Activated T-cell treated with anti-CD3 and anti-CD28 coated beads, Interleukin-2, amount 50 U/mL, for 1 hour (primary cell): ENCODE results near the gene PHRF1.
"Not testable (repeated sequence)": the region's sequence is repeated elsewhere in the genome, so short reads cannot be mapped to it uniquely, and the experiment has no call there.

Experiments
- DNase-seq: peaks from one replicate; pipeline ENCODE4 v3.0.0-alpha.2; 2020

Gene PHRF1

DNA sequence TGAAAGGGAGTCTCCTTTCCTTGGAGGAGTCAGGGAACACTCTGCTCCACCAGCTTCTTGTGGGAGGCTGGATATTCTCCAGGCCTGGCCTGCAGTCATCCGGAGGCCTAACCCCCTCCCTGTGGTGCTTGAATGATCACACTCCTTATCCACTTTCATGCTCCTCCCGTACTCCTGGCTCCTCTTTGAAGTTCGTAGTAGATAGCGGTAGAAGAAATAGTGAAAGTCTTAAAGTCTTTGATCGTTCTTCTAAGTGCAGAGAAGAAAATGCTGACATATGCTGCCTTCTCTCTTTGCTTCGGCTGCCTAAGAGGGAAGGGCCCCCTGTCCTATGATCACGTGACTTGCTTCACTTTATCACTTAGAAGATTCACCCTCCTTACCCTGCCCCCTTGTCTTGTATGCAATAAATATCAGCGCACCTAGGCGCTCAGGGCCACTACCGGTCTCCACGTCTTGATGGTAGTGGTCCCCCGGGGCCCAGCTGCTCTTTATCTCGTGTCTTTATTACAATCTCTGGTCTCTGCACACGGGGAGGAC is 2.2 kb upstream of the PHRF1 start:
- not testable (repeated sequence) for DNase-seq

DNA sequence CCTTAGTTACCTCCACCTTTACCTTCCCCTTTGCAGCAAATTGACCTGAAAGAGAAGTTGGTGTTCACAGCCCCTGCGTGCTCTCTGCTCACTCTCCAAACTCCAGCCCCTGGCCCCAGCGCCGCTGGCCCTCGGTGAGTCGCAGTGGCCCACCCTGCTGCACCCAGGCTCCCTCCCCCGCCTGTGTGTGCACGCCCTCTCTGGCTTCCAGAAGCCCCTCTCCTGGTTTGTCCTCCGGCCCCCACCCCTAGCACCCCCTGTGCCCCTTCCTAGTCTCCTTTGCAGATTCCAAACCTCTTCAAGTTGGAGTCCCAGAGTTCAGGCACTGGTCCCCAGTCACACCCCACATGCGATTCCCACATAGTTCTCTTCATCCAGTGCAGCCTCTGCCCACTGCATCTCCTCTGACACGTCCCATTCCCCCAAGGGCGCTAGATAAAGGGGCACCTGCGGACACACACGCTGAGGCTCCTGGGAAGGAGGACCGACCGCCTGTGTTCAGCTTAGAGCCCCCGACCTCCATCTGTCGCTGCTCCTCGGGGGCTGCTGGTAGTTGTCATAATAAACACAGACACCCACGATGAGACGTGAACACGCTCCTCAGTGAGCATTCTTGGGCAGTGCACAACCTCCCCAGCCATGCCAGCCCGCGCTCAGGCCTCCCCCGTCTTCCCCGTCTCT is 1.5 kb upstream of the PHRF1 start:
- DNase-seq = no peak

DNA sequence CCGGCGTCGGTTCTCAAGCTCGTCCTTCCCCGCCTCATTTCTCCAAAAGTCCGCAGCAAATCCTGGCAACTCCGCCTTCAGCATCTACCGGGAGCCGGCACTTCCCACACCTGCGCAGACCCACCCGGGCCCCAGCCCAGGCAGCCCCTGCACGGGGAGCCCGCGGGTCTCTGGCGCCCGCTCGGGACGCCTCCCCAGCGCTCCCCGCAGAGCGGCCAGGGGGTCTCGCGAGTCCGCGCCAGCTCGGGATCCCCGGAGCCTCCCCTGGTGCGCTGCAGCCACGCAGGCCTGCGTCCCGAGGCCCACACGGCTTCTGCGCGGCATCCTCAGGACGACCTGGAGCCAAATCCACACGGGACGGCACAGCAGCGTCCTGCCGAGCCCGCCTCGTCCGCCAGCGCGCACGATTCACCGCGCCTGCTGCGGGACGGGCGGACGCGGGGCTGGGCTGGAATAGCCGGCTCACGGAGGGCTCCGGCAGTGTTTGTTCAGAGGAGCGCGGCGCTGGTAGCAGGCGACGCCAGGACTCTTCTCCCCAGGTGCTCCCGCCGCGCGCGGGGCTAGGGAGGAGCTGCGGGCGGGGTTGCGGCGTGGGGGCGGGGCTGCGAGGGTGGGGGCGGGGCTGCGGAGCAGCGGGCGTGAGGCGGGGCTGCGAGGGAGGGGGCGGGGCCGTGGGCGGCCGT is 816 bp upstream of the PHRF1 start:
- no peak for DNase-seq

DNA sequence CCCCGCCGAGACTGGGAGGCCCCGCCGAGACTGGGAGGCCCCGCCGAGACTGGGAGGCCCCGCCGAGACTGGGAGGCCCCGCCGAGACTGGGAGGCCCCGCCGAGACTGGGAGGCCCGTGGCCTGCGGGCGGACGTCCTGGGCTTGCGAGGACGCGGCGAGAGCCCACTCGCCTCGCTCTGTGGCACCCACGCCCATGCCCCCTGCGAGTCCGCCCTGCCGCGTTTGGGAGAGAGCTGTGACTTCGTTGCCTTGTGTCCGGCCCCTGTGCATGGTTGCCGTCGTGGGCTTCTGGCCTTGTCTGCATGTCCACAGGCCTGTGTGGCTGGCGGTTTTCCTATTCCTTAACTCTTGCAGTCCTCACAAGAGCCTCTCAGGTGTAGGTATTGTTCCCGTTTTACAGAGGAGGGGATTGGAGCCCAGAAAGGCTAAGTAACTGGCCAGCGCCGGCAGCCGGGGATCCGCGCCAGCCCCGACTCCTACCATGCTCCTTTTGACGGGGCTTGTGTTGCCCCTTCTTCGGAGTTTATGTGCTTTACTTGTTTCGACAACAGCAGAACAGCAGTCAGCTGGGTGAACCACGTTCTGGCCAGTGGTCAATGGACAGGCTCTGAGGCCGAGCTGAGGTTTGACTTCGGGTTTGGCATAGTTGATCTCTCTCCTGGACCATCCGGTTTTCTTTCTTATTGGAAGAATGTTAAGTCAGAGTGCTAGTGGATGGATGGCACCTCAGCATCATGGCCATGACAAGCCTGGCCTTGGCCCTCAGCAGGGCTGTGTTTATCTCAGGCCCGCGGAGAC is 741 bp downstream of the PHRF1 start:
- no peak for DNase-seq

DNA sequence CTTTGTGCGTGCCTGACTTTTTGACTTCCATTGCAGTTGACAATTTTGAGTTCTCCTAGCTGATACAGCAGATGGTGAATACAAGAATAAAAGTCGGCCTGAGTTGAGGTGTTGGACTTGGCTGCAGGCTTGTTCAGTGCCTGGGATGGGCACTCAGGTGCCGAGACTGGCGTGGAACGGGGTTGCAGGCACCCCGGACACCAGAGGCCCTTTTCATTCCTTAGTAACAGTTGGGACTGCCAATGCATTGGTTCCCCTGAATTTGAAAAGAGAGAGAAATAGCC is 1.3 kb downstream of the PHRF1 start:
- DNase-seq = no peak

DNA sequence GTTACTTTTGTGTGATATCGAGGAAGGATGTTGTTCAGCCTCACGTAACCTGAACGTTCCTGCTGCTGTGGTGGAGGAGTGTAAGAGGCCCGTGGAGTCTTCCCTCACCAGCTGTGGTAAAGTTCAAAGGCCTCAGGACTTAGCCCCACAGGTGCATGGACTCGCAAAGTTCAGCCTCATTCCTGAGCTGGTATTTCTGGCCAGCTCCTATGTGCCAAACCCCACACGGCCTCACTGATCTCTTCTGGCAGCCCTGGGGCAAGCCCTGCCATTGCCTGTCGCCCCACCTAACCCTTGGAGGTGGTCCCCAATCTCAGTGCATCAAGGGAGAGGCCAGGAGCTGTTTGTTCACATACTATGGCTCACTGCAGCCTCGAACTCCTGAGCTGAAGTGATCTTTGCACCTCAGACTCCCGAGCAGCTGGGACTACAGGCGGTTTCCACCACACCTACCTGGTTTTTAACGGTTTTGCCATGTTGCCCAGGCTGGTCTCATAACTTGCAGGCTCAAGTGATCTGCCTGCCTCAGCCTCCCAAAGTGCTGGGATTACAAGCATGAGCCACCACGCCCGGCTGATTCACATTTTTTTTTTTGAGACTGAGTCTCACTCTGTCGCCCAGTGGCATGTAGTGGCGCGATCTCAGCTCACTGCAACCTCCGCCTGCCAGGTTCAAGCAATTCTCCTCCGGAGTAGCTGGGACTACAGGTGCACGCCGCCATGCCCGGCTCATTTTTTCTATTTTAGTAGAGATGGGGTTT is 2.2 kb downstream of the PHRF1 start:
- DNase-seq = no peak

DNA sequence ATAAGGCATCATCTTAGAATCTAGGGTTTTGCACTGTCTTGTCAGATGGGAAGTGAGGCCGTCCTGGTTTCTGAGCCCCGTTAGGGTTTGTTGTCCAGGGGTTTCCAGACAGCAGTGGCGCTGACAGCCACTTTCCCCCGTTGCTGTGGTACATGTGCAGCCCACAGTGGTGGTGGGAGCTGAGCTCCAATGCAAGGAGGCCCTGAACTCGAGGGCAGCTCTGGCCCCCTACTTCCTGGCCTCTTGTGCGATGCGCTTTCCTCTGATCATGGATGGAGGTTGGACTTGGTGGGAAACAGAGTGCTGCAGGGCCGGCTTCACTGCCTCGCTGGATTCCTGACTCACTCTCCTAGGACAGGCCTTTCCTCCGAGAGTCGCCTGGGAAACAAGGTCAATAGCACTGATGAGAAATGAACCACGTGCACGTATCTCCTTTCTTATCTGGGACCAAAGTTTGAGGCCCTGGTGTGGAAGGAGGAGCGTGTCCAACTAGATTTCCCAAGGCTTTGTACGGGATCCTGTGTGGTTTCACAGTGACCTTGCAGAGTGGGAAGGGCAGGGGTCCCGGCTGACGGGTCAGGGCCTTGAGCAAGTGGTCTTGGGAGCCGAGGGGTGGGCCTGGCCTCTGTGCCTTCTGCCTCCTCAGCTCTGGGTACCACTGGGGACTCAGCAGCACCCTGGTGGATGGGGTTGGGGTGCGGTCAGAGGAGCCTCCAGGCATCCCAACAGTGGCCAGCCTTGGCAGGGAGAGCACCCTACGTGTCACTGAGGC is 3.7 kb downstream of the PHRF1 start:
- DNase-seq = no peak

DNA sequence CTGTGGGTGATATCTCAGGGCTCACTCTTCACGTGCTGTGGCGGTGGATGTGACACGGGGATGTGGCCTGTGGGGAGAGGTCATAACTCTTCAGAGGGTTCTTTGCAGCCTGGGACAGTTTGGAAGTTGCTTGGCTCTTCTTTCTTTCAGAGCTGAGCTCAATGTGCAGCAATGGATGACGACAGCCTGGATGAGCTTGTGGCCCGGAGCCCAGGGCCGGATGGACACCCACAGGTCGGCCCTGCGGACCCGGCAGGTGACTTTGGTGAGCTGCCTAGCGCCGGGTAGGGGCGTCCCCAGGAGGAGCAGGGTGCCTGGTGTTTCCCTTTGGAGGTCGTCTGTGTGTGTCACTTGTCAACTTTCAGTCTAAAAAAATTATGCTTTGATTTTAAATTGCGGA is 5.1 kb downstream of the PHRF1 start:
- DNase-seq = no peak

DNA sequence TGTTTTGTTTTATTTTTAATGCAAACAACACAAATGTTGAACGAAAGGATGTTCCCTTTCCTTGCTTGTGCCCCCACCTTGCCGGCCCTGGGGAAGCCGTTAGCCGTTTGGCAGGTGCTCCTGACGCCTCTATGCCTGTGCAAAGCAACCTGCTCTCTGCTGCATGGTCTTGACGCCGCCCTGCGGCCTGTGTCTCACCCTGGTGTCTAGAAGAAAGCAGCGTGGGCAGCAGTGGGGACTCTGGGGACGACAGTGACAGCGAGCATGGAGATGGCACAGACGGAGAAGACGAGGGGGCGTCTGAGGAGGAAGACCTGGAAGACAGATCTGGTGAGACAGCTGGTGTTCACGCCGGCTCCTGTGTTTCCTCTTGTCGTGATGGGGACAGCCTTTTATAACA is 5.5 kb downstream of the PHRF1 start:
- no peak for DNase-seq

DNA sequence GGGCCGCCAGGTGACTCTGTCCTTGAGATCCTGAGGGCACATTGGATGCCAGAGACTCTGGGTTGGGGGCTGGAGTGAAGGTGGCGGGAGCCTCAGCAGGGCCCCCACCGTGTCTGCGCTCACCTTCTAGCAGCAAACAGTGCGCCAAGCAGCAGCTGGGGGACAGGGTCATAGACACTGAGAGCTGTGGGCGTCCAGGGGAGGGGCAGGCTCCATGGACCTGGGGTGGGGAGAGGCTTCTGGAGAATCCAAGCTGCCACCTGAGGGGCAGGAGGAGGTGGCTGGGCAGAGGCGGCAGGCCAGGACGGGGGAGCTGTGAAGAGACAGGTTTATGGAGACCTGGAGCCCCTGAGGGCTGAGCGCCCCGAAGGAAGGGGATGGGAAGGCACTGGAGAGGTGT is 8.0 kb downstream of the PHRF1 start:
- no peak for DNase-seq

DNA sequence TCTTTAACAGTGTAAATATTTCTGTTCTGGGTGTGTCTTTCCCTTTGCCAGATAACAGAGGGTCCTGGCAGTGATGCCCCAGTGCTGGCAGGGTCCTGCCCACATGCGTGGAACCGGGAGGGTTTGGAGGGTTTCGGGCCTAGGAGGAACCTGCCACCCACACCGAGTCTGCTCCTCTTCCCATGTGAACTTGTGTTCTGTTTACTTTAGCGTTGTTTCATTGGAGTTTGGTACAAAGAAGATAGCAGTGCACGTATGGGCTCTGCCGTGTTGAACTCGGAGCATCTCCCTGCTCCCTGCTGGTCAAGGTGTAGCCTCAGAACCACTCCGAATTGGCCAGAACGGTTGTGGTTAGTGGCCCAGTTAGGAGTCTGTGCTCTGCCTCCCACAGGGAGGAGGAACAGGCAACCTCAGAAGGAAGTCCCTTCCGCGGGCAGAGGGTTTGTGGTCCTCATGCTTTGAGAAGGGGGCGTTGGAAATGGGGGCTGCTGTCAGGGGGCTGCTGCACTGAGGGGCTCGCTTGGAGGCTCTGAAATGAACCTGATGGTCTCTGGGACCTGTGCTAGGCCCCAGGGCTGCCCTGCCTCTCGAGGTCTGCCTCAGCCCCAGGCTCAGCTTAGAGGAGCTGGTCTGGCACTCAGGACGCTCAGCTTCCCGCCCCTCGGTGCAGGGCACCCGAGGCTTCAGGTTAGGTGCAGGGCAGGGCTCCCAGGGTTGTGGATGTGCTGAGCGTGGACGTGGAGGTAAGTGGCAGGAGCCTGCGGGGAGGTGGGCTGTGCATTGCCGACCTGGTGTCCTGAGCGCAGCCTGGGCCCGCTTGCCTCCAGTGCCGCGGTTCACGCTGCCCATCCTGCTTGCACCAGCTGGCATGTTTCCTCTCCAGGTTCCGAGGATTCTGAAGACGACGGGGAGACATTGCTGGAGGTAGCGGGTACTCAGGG is 10.4 kb downstream of the PHRF1 start:
- DNase-seq = no peak

DNA sequence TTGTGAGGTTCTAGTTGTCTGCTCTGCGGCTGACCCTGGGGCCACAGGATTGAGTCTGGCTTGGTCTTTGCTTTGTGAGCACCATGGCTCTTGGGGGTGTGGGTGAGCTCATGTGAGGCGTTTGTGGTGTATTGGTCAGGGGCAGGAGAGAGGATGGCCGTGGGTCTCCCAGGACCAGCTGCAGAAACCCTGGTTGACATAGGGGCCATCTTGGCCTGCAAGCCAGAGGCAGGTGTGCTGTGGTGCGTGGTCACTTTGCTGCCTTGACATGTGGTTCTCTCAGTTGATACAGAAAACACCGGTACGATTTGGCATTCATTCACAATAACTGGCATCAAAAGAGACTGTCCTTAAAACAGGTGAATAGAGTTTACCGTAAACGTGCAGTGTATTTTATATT is 11.3 kb downstream of the PHRF1 start:
- DNase-seq = no peak

DNA sequence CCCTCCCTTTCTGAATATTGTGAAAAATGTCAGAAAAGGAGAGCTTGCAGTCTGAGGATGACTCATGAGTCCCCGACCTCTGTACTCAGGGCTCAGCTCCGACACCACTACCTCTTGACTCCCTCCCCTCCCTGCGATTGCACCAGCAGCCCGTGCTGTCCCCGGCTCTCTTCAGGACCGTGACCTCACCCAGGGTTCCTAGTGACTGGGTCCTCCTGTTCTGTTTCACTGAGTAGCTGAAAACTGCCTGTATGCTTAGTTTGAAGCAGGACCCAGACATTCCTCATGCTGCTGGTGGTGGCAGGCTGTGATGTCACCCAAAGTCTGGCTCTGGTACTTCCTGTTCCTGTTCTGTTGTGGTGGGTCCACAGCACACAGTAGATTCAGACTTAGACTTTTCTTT is 11.7 kb downstream of the PHRF1 start:
- DNase-seq = peak; percentile 80

DNA sequence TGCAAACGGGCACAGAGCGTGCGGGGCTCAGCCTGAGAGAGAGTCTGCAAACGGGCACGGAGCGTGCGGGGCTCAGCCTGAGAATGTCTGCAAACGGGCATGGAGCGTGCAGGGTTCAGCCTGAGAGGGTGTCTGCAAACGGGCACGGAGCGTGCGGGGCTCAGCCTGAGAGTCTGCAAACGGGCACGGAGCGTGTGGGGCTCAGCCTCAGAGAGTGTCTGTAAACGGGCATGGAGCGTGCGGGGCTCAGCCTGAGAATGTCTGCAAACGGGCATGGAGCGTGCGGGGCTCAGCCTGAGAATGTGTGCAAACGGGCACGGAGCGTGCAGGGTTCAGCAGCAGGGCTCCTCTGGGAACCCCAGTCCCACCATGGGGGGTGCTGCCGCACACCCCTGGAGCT is 13.5 kb downstream of the PHRF1 start:
- DNase-seq = no peak

DNA sequence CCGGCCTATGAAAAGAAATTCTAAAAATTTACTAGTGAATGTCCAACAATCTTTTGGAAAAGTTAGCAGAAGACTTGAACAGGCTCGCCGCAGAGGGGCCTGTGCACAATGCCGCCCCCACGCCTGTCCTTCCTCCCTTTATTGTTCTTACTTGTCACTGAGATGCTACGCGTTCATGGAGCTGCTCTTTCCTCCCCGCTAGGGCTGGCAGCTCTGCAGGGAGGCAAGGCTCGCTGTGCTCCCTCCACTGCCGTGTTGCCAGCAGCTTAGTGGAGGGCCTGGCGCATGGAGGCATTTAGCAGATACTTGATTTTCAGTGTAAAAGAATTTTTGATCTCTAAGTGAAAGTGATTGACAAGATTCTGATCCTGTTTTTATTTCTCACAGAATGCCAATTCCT is 14.7 kb downstream of the PHRF1 start:
- no peak for DNase-seq

DNA sequence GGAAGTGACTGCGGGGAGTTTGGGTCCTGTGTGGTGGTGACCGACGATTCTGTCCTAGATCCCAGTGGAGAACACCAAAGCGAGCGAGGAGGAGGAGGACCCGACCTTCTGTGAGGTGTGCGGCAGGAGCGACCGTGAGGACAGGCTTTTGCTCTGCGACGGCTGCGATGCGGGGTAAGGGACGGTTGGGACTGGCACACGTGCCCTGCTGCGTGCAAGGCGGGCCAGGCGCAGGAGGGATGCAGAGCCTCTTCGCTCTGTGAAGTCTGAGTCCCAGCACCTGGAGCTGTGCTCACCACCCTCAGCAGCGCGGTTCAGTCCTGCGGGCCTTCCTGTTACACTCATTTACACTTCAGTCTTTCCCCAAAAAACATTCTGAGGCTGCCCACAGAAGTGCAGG is 16.2 kb downstream of the PHRF1 start:
- no peak for DNase-seq

DNA sequence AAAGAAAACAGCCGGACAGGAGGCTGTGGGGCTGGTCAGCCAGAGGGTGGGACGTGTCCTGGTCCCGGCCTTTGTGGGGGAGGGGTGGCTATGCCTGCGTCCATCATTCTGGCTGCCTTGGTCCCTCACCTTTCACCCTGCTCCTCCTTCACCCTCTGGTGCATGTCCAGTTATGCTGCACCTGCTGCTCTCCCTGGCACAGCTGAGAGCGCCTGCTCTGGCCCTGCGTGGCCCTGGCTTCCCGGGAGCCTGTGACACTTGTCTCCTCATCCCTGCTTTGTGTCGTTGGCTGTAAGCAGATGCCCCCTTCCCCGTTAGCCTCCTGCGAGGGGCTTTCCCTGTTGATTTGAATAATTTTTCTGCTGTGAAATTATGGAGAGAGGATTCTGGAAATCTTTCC is 16.6 kb downstream of the PHRF1 start:
- DNase-seq = no peak

DNA sequence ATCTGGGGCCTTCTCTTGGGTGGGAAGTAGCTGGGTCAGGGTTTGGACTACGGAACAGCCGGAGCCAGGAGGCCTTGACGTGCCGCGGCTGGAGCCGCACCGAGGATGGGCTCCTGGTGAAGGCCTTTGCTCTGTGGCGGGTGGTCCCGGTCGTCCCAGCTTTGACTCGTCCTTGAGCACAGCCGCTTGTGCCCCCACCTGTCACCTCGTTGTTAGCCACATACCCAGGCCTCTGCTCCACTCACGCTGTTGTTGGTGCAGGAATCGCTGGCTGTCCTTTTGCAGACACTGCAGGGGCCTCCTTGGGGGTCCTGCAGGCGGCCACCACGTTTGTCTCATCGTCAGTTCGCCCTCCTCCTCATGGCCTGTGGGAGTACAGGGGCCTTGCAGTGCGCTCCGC is 17.1 kb downstream of the PHRF1 start:
- no peak for DNase-seq

DNA sequence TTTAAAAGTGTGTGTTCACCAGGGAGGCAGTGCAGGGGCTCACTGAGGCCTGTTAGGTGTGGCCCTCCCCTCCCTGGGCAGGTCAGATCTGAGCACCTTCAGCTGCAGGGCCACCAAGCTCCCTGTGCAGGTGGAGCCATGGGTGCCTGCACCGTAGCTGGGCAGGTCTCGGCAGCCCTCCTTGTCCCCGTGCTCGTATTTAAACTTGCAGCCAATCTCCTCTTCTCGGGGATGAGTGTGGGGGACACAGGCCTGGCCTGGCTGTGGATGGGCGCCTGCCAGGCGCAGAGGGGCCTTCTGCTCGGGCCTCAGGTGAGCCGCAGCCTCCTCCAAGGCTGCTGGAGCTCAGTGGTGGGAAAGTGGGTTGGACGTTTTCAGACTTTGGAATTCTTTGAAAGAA is 19.1 kb downstream of the PHRF1 start:
- DNase-seq = no peak

DNA sequence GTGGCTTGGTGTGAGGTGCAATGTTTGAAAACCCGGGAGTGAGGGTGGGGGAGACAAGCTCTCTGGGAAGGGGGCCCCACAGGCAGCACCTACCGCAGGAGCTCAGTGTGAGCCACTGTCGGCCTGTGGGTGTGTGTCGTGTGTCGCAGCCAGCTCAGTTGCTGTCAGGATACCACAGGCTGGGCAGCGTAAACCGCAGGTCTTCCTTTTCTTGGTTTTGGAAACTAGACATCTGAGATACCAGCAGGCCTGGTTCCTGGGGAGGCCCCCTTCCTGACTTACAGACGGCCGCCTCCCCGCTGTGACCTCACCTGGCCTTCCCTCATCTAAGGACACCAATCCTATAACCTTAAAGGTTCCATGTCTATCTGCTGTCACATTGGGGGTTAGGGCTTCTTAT is 20.1 kb downstream of the PHRF1 start:
- DNase-seq = no peak

DNA sequence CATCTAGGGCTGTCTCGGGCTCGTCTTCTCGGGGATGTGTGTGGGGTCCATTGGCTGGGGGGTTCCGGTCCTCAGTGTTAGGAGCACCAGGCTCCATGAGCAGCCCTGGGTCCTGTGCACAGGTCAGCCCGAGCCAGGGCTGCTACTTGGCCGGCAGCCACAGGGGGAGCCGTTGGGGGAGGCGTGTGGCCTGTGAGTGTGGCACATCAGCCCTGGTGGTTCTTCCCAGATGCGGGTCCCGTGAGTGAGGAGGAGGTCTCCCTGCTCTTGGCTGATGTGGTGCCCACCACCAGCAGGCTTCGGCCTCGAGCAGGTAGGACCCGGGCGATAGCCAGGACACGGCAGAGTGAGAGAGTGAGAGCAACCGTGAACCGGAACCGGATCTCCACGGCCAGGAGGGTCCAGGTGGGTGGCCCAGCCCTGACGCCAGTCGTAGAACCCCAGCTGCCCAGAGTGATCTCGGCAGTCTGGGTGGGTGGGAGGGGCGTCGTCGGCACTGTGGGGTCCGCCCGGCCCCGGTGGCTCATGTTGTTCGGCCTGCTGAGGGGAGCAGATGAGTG is 21.0 kb downstream of the PHRF1 start:
- no peak for DNase-seq
